Superior temporal gyrus (tissue), 1 donor: Measurements from ENCODE around the gene BRD9.

Experiments
- DNase-seq: peaks from one replicate; pipeline ENCODE4 v3.0.0-alpha.2; 2016; ENCODE audit errors: extremely low spot score

BRD9 gene

GRCh38 chr5:878125-878524 lies 14.5 kb downstream of the BRD9 start:
- DNase-seq: no peak

- no peak for DNase-seq
Observed at GRCh38 chr5:876398-877365, 15.9 kb downstream of the BRD9 start.

GRCh38 chr5:875931-876330 lies 16.7 kb downstream of the BRD9 start:
- DNase-seq: no peak

- no peak for DNase-seq
Observed at GRCh38 chr5:873328-873727, 19.3 kb downstream of the BRD9 start.

- no peak for DNase-seq
Observed at GRCh38 chr5:872301-872700, 20.3 kb downstream of the BRD9 start.

GRCh38 chr5:871596-872298 lies 20.9 kb downstream of the BRD9 start:
- DNase-seq: no peak

- no peak for DNase-seq
Observed at GRCh38 chr5:870956-871355, 21.6 kb downstream of the BRD9 start.

- no peak for DNase-seq
Observed at GRCh38 chr5:868428-869135, 24.0 kb downstream of the BRD9 start.

- DNase-seq: no peak
Observed at GRCh38 chr5:867300-867870, 25.2 kb downstream of the BRD9 start.

GRCh38 chr5:865771-866170 lies 26.8 kb downstream of the BRD9 start:
- DNase-seq: no peak

- DNase-seq: no peak
Observed at GRCh38 chr5:865168-865521, 27.5 kb downstream of the BRD9 start.

- DNase-seq: no peak
Observed at GRCh38 chr5:864492-865167, 28.0 kb downstream of the BRD9 start.

GRCh38 chr5:863244-863805 lies 29.3 kb downstream of the BRD9 start:
- no peak for DNase-seq

GRCh38 chr5:862367-863243 lies 30.0 kb downstream of the BRD9 start:
- DNase-seq: no peak

- DNase-seq: no peak
Observed at GRCh38 chr5:861442-862366, 30.9 kb downstream of the BRD9 start.

GRCh38 chr5:860506-861150 lies 32.0 kb downstream of the BRD9 start:
- DNase-seq: no peak

GRCh38 chr5:859798-860296 lies 32.8 kb downstream of the BRD9 start:
- no peak for DNase-seq

- DNase-seq: no peak
Observed at GRCh38 chr5:859391-859790, 33.2 kb downstream of the BRD9 start.
